ENCODE results near the gene DHX16. TPM values are rescaled to one million over a fixed set of nuclear protein-coding genes. Genes with fewer than 3 reads are reported as not detected.

The DHX16 gene
- total RNA-seq, 1 donor from 2014 or later: 34.7 TPM

DNA sequence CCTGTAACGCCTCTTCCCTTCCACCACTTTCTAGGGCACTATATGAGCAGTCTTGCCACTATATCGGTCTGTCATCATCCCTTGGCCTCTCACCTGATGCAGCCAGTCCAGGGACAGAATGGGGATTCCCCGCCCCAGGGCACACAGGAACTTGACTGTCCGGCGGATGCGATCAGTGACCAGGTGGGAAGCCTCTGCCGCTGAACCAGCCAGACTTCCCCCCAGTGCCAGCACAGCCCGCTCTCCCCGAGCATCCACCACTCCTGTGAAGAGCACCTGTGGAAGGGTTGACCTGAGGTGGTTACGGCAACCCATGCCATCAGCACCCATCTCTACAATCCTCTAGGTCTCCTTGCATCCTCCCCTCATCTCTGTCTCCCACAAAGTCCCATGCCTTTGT lies 30.2 kb upstream of the DHX16 start:
- DNase-seq (ENCODE audit: low read depth): no peak
- Histone ChIP-seq H3K36me3 (ENCODE audit: control insufficient read depth, insufficient read depth, low read length) (peaks cover 3% of the 10 kb centered on the region), H3K4me3 (ENCODE audit: low read depth, low read length) (no peak overlapping the region), H3K27me3 (ENCODE audit: control insufficient read depth, insufficient read depth, low read length) (no peaks in the 10 kb centered on the region)
- TF ChIP-seq, protein P1, sequence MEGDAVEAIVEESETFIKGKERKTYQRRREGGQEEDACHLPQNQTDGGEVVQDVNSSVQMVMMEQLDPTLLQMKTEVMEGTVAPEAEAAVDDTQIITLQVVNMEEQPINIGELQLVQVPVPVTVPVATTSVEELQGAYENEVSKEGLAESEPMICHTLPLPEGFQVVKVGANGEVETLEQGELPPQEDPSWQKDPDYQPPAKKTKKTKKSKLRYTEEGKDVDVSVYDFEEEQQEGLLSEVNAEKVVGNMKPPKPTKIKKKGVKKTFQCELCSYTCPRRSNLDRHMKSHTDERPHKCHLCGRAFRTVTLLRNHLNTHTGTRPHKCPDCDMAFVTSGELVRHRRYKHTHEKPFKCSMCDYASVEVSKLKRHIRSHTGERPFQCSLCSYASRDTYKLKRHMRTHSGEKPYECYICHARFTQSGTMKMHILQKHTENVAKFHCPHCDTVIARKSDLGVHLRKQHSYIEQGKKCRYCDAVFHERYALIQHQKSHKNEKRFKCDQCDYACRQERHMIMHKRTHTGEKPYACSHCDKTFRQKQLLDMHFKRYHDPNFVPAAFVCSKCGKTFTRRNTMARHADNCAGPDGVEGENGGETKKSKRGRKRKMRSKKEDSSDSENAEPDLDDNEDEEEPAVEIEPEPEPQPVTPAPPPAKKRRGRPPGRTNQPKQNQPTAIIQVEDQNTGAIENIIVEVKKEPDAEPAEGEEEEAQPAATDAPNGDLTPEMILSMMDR (IDR thresholded peaks at IDR 0.05; ENCODE audit: insufficient read depth, low read length, poor library complexity, severe bottlenecking): no peak

GRCh38 chr6:30700340-30700739 lies 27.5 kb upstream of the DHX16 start:
- no peaks in the 10 kb centered on the region for H3K27me3 ChIP-seq (ENCODE audit: control insufficient read depth, insufficient read depth, low read length)
- no peak for DNase-seq (ENCODE audit: low read depth)
- H3K4me3 ChIP-seq (ENCODE audit: low read depth, low read length): no peak overlapping the region
- TF ChIP-seq, protein P1 (IDR thresholded peaks at IDR 0.05; ENCODE audit: insufficient read depth, low read length, poor library complexity, severe bottlenecking): no peak
- H3K36me3 ChIP-seq (ENCODE audit: control insufficient read depth, insufficient read depth, low read length): peaks cover 3% of the 10 kb centered on the region

GRCh38 chr6:30696432-30696831 lies 23.6 kb upstream of the DHX16 start:
- H3K36me3 ChIP-seq (ENCODE audit: control insufficient read depth, insufficient read depth, low read length): no peaks in the 10 kb centered on the region
- H3K27me3 ChIP-seq (ENCODE audit: control insufficient read depth, insufficient read depth, low read length): no peaks in the 10 kb centered on the region
- no peak for DNase-seq (ENCODE audit: low read depth)
- H3K4me3 ChIP-seq (ENCODE audit: low read depth, low read length): no peak overlapping the region
- TF ChIP-seq, protein P1 (IDR thresholded peaks at IDR 0.05; ENCODE audit: insufficient read depth, low read length, poor library complexity, severe bottlenecking): no peak

DNA sequence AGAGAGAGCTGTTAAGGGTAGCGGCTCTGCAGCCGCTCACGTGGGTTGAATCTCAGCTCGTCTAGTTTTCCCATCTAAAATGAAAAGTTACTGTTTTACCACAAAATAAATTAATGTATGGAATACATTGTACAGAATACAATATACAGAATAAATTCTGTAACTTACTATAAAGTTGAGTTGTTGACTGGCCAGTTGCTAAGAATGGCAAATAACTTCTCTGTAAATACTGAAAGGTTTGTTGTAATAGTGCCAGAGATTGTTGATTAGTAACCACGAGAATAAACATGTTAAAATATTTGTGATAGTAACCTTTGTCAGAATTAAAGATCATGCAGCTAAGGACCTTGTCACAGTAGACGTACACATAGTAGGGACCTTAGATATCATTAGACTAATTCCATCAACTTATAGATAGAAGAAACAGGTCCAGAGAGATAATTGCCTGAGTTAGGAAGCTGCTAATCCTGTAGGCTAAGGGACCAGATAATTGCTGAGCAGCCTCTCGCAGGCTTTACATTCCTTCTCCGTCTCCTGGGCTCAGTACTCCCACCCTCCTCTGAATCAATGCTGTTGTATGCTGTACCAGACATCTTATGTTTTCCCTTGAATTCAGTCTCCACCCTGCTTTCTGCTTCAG lies 18.5 kb upstream of the DHX16 start:
- DNase-seq (ENCODE audit: low read depth): no peak
- H3K4me3 ChIP-seq (ENCODE audit: low read depth, low read length): peak overlapping the region; percentile 85
- TF ChIP-seq, protein P1 (IDR thresholded peaks at IDR 0.05; ENCODE audit: insufficient read depth, low read length, poor library complexity, severe bottlenecking): no peak
- no peaks in the 10 kb centered on the region for H3K27me3 ChIP-seq (ENCODE audit: control insufficient read depth, insufficient read depth, low read length)
- H3K36me3 ChIP-seq (ENCODE audit: control insufficient read depth, insufficient read depth, low read length): no peaks in the 10 kb centered on the region

GRCh38 chr6:30690403-30691207 lies 17.8 kb upstream of the DHX16 start, which contains the start of gene NRM:
NRM (minus strand) TSS chr6:30690984; CDS start chr6:30690974, 10 bp downstream.
- Histone ChIP-seq H3K27me3 (ENCODE audit: control insufficient read depth, insufficient read depth, low read length) (no peaks in the 10 kb centered on the region), H3K4me3 (ENCODE audit: low read depth, low read length) (peak within 1 kb of the TSS; percentile 85), H3K36me3 (ENCODE audit: control insufficient read depth, insufficient read depth, low read length) (no peaks in the 10 kb centered on the region)
- DNase-seq (ENCODE audit: low read depth): no peak
- TF ChIP-seq, protein P1 (IDR thresholded peaks at IDR 0.05; ENCODE audit: insufficient read depth, low read length, poor library complexity, severe bottlenecking): no peak
